Measurements from ENCODE around the gene DLL4. TPM values are rescaled to one million over a fixed set of nuclear protein-coding genes. Genes with fewer than 3 reads are reported as not detected.

DLL4 gene
- total RNA-seq, 2 experiments from 2014 or later = not detected

DNA sequence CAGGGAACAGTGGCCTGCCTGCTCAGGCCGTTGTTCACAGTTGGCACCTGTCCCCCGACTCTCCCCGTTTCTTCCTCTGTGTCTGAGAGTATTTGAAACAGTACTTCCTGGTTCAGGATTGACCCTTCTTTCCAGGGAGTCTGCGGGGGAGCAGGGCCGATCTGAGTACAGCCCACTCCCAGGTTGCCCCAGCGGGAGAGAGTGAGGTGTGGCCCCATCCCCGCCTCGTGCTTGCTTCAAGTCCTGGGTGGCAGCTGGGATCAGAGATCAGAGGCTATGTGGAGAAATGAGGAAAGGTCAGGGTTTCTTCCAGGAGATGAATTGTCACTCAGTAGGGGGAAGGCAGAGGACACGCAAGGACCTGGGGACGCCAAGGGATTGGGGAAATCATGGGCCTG lies 6.5 kb upstream of the DLL4 start:
- Mint-ChIP-seq H3K36me3 (ENCODE audit: low read depth) (no peaks in the 10 kb centered on the region), H3K4me3 (no peak overlapping the region), H3K4me1 (peaks cover 12% of the 10 kb centered on the region), H3K27ac (no peak overlapping the region), H3K27me3 (peaks cover 35% of the 10 kb centered on the region), H3K9me3 (no peaks in the 10 kb centered on the region)
- CTCF ChIA-PET = interaction anchor here (1.3 kb wide), 1 partner anchor 99 kb away, joined by 3 read pairs; no protein-coding TSS in a partner anchor
- DNase-seq = no peak
- POLR2A ChIA-PET = no interaction called here

DNA sequence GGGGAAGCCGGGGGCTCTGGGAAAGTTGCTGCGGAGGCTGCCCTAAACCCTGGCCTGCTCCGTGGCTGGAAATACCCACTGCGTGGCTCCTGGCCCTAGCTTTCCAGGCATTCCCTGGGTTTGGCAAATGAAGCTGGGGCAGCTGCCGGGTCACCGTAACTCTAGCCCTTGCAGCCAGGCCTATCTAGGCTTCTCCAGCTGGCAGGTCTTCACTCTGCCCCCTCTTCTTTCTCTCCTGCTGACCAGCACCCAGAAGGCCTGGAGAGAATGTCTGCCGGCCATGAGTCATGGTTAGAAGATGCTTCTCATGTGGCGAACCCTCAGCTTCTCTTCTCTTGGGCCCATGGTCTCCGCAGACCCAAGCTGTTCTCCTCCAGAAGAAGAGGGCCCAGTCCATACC lies 5.6 kb upstream of the DLL4 start:
- H3K27me3 Mint-ChIP-seq = peaks cover 42% of the 10 kb centered on the region
- no peaks in the 10 kb centered on the region for H3K9me3 Mint-ChIP-seq
- peaks cover 17% of the 10 kb centered on the region for H3K4me1 Mint-ChIP-seq
- H3K36me3 Mint-ChIP-seq (ENCODE audit: low read depth) = no peaks in the 10 kb centered on the region
- no peak overlapping the region for H3K4me3 Mint-ChIP-seq
- H3K27ac Mint-ChIP-seq = no peak overlapping the region
- DNase-seq = no peak
- CTCF ChIA-PET = interaction anchor here (1.0 to 1.7 kb wide), 6 partner anchors 15 to 98 kb away, joined by 3 to 5 read pairs (median 3); no protein-coding TSS in a partner anchor
- POLR2A ChIA-PET = interaction anchor here (0.9 kb wide), 1 partner anchor 18 kb away, joined by 4 read pairs; no protein-coding TSS in a partner anchor

DNA sequence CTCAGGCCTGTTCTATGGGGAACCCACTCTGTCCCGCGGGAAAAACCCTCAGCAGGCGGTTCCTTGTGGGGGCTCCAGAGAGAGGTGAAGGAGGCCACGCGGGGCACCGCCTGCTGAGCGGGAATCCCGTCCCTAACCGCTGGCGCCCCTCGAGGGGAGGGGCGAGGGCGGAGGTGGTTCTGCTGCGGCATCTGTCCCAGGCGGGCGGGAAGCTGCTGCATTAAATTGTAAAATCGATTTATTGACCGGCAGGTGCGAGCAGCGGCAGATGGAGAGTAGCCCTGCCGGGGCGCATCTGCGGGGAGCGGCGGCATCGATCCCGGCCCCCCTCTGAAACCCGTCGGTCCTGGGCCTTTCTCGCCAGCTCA lies 3.7 kb upstream of the DLL4 start:
- ChIA-PET CTCF (no interaction called here), POLR2A (no interaction called here)
- Mint-ChIP-seq H3K9me3 (no peaks in the 10 kb centered on the region), H3K27ac (no peak overlapping the region), H3K4me3 (no peak overlapping the region), H3K4me1 (peaks cover 33% of the 10 kb centered on the region), H3K27me3 (peaks cover 59% of the 10 kb centered on the region), H3K36me3 (ENCODE audit: low read depth) (no peaks in the 10 kb centered on the region)
- no peak for DNase-seq

DNA sequence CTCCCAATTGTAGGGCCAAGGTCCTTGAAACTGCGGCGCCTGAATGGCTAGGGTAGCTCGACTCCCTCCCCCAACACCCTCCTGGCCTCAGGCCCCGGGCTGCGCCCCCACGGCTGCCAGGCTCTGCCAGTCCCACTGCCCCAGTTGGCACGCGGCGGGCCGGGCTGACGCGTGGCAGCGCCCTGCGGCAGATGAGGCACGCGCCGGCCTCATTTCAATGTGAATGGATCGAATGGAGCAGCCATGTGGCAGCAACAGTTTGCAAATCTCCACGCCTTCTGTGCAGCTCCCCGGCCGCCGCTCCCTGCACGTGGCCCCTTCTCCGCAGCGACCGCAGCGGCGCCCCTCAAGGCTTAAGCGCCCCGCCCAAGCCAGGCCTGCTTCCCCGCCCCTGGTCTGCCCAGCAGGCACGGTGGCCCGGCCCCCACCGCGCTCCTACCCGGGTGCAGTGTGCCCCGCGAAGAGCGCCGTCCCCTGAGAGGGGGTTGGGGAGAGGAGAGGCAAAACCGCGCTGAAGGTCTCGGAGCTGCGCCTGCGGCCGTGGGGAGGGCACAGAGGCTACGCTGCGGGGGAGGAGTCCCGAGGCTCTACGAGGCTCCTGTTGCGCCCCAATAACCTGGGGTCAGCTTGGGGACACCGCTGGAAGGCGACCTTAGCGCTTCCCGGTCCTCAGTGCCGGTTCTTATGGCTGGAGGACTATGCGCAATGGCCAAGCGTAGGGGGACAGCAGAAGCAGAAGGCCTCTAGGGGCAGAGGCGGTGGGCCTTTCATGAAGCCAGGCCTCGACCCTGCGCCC lies 3.1 kb upstream of the DLL4 start:
- DNase-seq = no peak
- no peak overlapping the region for H3K27ac Mint-ChIP-seq
- peaks cover 62% of the 10 kb centered on the region for H3K27me3 Mint-ChIP-seq
- no peak overlapping the region for H3K4me3 Mint-ChIP-seq
- peaks cover 39% of the 10 kb centered on the region for H3K4me1 Mint-ChIP-seq
- H3K36me3 Mint-ChIP-seq (ENCODE audit: low read depth) = no peaks in the 10 kb centered on the region
- H3K9me3 Mint-ChIP-seq = no peaks in the 10 kb centered on the region
- ChIA-PET CTCF (no interaction called here), POLR2A (interaction anchor here (2.0 kb wide), 1 partner anchor 31 kb away, joined by 8 read pairs; the partner anchor contains the start of gene VPS18)

DNA sequence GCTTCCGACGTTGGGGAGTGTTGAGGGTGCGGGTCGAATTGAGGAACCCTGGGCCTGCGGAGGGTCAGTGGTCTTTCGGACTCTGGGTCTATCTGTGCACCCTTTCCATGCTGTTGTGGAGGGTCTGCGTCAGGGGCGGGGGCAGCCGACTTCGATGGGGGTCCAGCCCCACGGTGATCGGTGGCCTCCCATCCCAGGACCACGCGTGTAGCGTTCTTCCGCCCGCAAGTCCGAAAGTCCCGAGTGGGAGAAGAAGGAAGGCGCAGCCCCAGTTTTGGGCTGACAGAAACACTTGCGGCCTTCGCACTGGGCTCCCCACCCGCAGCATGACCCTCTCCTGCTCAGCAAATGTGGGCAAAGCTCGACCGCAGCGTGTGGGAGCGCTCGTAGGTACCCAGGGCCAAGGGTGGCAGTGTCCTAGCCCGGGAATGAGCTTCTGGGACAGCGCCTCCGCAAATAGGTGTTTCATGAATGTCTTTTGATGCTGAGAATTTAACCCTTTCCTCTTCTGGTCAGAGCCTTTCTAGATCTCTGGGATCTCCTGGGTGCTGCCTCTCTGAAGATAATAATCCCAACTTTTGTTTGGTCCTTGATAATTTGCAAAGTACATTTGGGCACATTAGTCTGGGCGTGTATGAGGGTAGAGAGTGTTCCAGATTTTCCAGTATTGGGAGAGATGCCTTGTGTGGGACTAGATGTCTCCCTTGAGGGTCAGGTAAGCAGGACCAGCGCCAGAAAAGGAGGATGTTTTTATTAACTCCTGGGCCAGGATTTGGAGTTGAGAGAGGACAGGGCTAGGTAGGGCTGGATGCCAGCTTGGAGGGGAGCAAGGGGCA lies 2.3 kb upstream of the DLL4 start:
- Mint-ChIP-seq H3K36me3 (ENCODE audit: low read depth) (no peaks in the 10 kb centered on the region), H3K4me3 (no peak overlapping the region), H3K27me3 (peaks cover 70% of the 10 kb centered on the region), H3K27ac (no peak overlapping the region), H3K4me1 (peaks cover 44% of the 10 kb centered on the region), H3K9me3 (no peaks in the 10 kb centered on the region)
- ChIA-PET CTCF (interaction anchor here (1.6 kb wide), 1 partner anchor 15 kb away, joined by 6 read pairs; no protein-coding TSS in a partner anchor), POLR2A (interaction anchor here (2.0 to 2.2 kb wide), 2 partner anchors 14 to 32 kb away, joined by 8 to 10 read pairs; partner anchors contain the start of gene VPS18)
- no peak for DNase-seq

DNA sequence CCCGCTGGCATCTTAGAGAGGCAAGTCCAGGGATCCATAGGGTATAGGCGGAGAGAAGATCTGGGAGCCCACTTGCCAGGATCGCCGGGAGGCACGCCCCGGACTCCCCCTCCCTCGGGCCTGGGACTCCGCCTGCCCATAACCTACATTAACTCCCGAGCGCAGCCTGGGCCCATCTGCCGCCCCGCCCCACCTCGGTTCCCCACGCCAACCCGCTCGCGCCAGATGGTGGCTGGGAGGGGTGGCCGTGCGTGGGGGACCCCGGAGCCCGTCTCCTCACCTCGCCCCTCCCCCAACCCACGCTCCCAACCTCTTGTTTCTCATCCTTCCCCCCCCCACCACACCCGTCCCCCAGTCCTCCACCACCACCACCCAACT lies 1.7 kb upstream of the DLL4 start:
- H3K36me3 Mint-ChIP-seq (ENCODE audit: low read depth) = no peaks in the 10 kb centered on the region
- POLR2A ChIA-PET = interaction anchor here (0.6 to 2.2 kb wide), 4 partner anchors 13 to 49 kb away, joined by 3 to 10 read pairs (median 6); partner anchors contain the start of gene VPS18
- DNase-seq = no peak
- H3K4me3 Mint-ChIP-seq = no peak overlapping the region
- H3K27ac Mint-ChIP-seq = no peak overlapping the region
- H3K4me1 Mint-ChIP-seq = peaks cover 47% of the 10 kb centered on the region
- CTCF ChIA-PET = interaction anchor here (1.0 to 1.6 kb wide), 4 partner anchors 14 to 258 kb away, joined by 3 to 6 read pairs (median 3); partner anchors contain the start of gene VPS18
- peaks cover 76% of the 10 kb centered on the region for H3K27me3 Mint-ChIP-seq
- no peaks in the 10 kb centered on the region for H3K9me3 Mint-ChIP-seq

DNA sequence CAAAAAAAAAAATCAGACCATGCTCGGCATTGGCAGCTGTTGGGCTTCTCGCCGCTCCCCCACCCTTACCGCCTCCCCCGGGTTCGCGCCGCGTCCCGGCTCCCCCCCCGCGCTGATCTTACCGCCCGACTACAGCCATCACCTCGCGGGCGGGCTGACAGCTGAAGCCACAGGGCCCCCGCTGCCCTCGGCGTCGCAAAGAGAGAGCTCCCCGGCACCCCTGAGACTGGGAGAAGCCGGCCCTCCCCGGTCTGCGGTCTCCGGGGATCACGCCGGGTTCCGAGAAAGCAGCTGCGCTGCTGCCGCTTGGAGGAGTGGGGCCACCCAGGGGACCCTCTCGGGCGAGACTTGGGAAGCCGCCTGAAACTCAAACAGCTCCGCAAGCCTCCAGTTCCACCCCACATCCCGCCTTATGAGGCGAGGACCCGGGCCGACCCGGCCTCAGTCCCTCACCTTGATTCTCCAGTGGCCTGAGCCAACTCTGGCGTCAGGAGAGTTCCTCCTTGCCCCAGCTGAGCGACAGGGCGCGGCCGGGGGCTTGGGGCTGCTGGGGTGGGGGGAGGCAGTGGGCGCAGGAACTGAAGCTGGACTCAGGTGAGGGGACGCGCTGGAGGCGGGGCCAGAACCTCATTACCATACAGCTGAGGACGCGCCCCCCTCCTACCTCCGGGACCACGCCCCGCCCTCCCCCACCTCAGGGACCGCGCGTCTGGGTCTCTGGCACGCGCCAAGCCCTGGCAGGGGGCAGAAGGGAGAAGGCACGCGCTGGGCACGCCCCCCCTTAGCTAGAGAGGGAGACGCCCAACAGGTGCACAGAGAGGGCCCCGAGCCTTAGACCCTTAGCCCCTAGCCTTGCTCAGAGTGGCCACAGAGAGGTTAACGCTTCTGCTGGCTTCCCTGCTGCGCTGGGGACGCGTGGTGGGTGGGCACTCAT lies 1.0 kb upstream of the DLL4 start:
- Mint-ChIP-seq H3K4me3 (peak overlapping the region; percentile 50), H3K27ac (no peak overlapping the region), H3K9me3 (no peaks in the 10 kb centered on the region), H3K27me3 (peaks cover 76% of the 10 kb centered on the region), H3K4me1 (peaks cover 47% of the 10 kb centered on the region), H3K36me3 (ENCODE audit: low read depth) (no peaks in the 10 kb centered on the region)
- no peak for DNase-seq
- POLR2A ChIA-PET = interaction anchor here (0.6 to 2.2 kb wide), 7 partner anchors 13 to 188 kb away, joined by 3 to 10 read pairs (median 3); partner anchors contain the start of genes INO80 and VPS18
- CTCF ChIA-PET = interaction anchor here (0.6 to 1.6 kb wide), 7 partner anchors 13 to 258 kb away, joined by 3 to 6 read pairs (median 3); partner anchors contain the start of gene VPS18

DNA sequence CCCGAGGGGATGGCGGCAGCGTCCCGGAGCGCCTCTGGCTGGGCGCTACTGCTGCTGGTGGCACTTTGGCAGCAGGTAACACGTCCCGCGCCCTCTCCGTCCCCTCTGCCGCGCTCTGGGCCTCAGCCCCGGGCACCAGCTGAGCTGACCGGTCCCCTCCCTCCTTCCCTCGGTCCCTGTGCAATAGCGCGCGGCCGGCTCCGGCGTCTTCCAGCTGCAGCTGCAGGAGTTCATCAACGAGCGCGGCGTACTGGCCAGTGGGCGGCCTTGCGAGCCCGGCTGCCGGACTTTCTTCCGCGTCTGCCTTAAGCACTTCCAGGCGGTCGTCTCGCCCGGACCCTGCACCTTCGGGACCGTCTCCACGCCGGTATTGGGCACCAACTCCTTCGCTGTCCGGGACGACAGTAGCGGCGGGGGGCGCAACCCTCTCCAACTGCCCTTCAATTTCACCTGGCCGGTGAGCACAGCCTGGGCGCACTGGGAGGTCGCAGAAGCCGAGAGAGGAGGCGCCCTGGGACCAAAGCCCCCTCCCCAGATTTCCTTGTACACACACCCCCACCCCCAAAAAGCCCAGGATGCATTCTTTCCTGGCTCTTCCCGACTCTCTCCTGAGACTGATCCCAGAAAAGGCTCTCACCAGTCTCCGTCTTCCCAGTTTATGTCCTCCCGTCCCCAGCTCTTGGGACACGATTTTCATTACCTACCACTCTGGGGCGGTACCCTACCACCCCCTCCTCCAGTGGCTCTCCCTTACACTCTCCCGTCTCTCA lies 705 bp downstream of the DLL4 start:
- POLR2A ChIA-PET = interaction anchor here (1.3 to 1.7 kb wide), 2 partner anchors 12 to 35 kb away, joined by 3 to 10 read pairs; partner anchors contain the start of gene VPS18
- H3K4me1 Mint-ChIP-seq = peaks cover 47% of the 10 kb centered on the region

DNA sequence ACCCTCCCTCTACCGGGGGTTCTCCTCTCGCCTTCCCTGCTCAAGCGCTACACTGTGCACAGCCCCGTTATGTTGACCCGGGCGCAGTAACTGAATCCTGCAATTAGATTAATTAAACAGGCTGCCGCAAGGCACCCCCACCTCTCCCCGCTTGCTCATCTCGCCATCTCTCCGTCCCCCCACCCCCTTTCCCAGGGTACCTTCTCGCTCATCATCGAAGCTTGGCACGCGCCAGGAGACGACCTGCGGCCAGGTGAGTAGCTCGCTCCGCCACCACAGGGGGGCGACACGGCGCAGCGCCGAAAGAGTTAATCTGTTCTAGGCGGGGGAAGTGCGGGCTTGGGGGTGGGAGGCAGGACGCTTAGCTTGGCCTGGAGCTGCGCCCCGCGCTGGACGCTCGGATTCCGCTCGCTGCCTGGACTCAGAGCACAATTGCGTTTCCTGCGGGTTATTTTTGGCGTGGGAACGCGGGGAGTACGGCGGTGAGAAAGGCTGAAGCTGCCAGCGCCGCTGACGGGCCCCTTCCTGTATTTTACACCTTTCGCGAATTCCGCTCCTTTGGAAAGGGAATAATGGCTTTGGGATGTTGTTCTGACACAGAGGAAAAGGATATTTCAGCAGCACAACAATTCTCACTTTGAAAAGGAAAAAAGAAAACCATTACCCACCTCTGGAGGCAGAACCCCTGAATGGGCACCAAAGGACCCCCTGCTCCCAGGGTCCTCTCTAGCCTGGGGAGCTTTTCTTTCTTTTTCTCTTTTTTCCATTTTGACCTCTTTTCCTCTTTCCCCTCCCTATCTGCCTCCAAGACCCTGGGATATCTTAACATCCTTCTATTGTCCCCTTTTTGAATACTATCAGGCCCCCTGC lies 1.5 kb downstream of the DLL4 start:
- CTCF ChIA-PET = interaction anchor here (0.5 to 3.5 kb wide), 22 partner anchors 9 to 343 kb away, joined by 3 to 25 read pairs (median 6); partner anchors contain the start of genes CHAC1 and VPS18
- Mint-ChIP-seq H3K4me1 (peaks cover 47% of the 10 kb centered on the region), H3K27me3 (peaks cover 60% of the 10 kb centered on the region), H3K27ac (no peak overlapping the region), H3K36me3 (ENCODE audit: low read depth) (no peaks in the 10 kb centered on the region), H3K9me3 (no peaks in the 10 kb centered on the region), H3K4me3 (peak overlapping the region; percentile 47)
- POLR2A ChIA-PET = interaction anchor here (1.0 to 1.7 kb wide), 4 partner anchors 11 to 36 kb away, joined by 3 to 10 read pairs (median 6); partner anchors contain the start of genes CHAC1 and VPS18
- DNase-seq = peak; percentile 51

More for the DNA sequence above, 705 bp downstream of the DLL4 start:
- H3K9me3 Mint-ChIP-seq = no peaks in the 10 kb centered on the region
- no peaks in the 10 kb centered on the region for H3K36me3 Mint-ChIP-seq (ENCODE audit: low read depth)
- H3K27ac Mint-ChIP-seq = no peak overlapping the region
- no peak for DNase-seq
- peaks cover 68% of the 10 kb centered on the region for H3K27me3 Mint-ChIP-seq
- CTCF ChIA-PET = interaction anchor here (0.5 to 3.5 kb wide), 20 partner anchors 9 to 343 kb away, joined by 3 to 25 read pairs (median 6); partner anchors contain the start of genes CHAC1 and VPS18
- peak overlapping the region; percentile 47 for H3K4me3 Mint-ChIP-seq

DNA sequence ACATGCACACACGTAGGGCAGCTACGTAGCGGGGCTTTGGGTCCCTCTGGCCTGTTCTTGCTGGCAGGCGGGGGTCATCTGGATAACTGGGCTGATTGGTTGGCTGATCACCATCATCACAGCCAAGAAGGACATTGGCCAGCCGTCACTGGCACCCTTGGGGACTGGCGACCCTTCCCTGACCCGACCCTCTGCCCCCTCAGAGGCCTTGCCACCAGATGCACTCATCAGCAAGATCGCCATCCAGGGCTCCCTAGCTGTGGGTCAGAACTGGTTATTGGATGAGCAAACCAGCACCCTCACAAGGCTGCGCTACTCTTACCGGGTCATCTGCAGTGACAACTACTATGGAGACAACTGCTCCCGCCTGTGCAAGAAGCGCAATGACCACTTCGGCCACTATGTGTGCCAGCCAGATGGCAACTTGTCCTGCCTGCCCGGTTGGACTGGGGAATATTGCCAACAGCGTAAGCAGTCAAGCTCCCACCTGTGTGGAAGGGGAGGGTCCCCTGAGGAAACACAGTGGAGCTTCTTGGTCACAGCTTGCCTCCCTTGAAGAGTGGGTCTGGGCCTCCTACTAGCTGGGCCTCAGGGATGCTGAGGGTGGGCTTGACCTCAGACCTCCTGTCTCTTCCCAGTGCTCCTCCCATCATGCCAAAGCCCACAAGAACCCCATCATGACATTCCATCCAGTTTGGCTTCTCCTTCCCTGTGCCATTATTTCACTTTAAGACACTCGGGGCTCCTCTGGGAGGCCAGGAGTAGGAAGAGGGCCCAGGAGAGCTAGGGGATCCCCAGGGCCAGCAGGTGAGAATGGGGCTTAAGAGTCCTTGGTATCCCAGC lies 2.4 kb downstream of the DLL4 start:
- POLR2A ChIA-PET = interaction anchor here (0.9 to 1.7 kb wide), 4 partner anchors 10 to 21 kb away, joined by 3 to 10 read pairs (median 6); partner anchors contain the start of gene CHAC1
- peaks cover 43% of the 10 kb centered on the region for H3K4me1 Mint-ChIP-seq
- no peaks in the 10 kb centered on the region for H3K9me3 Mint-ChIP-seq
- CTCF ChIA-PET = interaction anchor here (0.6 to 3.5 kb wide), 14 partner anchors 8 to 254 kb away, joined by 3 to 25 read pairs (median 9); partner anchors contain the start of genes CHAC1 and VPS18
- H3K27me3 Mint-ChIP-seq = peaks cover 56% of the 10 kb centered on the region
- no peak overlapping the region for H3K4me3 Mint-ChIP-seq
- no peak overlapping the region for H3K27ac Mint-ChIP-seq
- no peaks in the 10 kb centered on the region for H3K36me3 Mint-ChIP-seq (ENCODE audit: low read depth)
- no peak for DNase-seq
